Spleen (tissue), 7 donors: ENCODE measurements around the gene TCN1.

Experiments
- CTCF ChIP-seq, 11 experiments: fragments of 200-600 bp in 7 of 11; fragments of 450-650 bp in 4 of 11; sonication (generic) in 4 of 11; IDR thresholded peaks in 8 of 11; conservative IDR thresholded peaks in 3 of 11; 1 replicate in 7 of 11; 2 replicates in 4 of 11; pipeline versions ENCODE4 v1.4.0 to v1.8.0; 2016 to 2021; ENCODE audit warnings: antibody characterized with exemption in 11 of 11, inconsistent platforms in 4 of 11, mild to moderate bottlenecking in 1 of 11
- POLR2AphosphoS5 ChIP-seq, 3 donors: sonication (generic); formaldehyde crosslinking; IDR thresholded peaks; one replicate each; pipeline ENCODE4 v1.5.1; 2017; ENCODE audit warnings: antibody characterized with exemption in 3 of 3
- donor health status: DM: no; HTN: no; CAD: no; lungs with moderate emphysema.
- donor health status: DM: no; HTN: no; CAD: no.
- donor health status: DM: no; HTN: no; CAD: no.

GRCh38 chr11:59857439-59858434 lies 8.6 kb downstream of the TCN1 start:
- TF ChIP-seq CTCF (IDR thresholded peaks at IDR 0.05 in 8 of 11, conservative IDR thresholded peaks at IDR 0.05 in 3 of 11) (no peak), POLR2AphosphoS5 (IDR thresholded peaks at IDR 0.05) (no peak)
